Right kidney (tissue), 1 donor: ENCODE measurements around the gene CMIP.

ENCODE experiments used
- DNase-seq: peaks from one replicate; pipeline ENCODE4 v3.0.0-alpha.2; 2016

Gene CMIP

DNA sequence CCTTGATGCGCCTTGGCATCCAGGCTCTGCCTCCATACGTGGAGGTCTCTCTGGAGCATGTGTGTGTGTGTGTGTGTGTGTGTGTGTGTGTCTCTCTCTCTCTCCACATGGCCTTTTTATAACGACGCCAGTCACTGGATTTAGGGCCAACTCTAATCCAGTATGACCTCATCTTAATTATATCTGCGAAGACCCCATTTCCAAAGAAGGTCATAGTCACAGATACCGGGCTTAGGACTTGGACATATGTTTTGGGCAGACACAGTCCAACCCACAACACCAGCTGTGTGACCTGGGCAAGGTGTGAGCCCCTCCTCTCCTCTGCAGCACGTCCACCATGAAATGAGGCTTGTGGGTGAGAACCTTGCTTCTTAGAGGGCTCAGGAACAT lies 196.1 kb downstream of the CMIP start:
- no peak for DNase-seq

DNA sequence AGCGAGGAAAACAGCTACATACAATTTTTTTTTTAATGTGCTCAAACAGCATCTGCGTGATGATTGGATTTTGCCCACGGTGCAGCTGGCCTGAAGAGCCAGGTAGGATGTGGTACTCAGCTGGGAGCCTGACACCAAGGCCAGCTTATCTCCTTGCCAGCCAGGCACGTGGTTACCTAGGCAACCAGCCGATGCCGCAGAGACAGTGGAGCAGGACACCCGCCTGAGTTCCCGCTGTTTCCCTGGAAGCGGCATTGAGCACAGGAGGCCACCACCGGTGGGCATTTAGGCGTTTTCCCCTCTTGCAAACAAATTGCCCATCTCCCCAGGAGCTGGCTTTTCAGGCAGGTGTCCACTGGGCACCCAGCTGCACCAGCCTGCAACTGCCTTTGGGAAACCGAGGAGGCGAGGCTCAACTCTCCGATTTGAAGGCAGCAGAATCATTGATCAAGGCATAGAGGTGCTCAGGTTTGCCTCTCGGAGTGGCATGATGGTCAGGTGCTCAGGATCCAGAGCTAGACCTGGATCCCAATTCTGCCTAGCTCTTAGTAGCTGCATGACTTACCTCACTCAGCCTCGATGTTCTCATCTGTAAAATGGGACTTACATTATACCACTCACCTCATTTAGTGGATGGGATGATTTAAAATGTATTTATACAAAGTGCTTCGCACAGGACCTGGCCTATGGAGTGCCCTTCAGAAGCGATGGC lies 196.9 kb downstream of the CMIP start:
- DNase-seq: no peak

GRCh38 chr16:81642107-81642436 lies 197.5 kb downstream of the CMIP start:
- DNase-seq: no peak

DNA sequence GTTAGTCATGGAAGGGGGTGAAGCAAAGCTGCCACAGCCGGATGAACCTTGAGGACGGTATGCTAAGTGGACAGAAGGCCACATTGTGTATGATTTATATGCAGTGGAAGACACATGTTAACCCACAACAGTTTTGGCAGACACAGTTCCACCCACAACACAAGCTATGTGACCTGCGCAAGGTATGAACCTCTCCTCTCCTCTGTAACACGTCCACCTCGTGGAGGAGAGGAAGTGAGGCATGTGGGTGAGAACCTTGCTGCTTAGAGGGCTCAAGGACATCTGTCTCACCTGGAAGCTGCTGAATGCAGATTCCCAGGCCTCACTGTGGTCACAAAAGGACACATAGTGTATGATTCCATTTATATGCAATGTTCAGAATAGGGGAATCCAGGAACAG lies 198.3 kb downstream of the CMIP start:
- no peak for DNase-seq

DNA sequence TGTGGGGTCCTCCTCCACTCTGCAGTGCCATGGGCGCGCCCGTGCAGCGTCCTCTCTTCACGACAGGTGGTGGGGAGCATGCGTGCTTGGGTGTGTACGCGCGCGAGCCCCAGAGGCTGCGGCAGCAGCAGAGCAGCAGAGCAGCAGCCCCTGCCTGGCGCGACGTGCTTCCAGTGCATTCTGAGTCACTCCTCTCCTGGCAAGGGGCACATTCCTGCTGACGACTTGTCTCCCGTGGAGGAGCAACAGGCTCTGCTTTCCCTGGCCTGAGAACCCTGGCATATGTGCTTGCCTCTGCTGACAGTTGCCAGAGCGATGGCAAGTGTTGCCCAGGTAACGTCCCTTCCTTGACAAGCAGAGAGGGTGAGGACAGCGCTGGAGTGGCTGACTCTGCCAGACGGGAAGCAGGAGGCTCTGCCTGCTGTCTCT lies 200.7 kb downstream of the CMIP start:
- peak; percentile 71 for DNase-seq

GRCh38 chr16:81645925-81646324 lies 201.3 kb downstream of the CMIP start:
- DNase-seq: no peak

GRCh38 chr16:81646561-81646960 lies 202.0 kb downstream of the CMIP start:
- no peak for DNase-seq

DNA sequence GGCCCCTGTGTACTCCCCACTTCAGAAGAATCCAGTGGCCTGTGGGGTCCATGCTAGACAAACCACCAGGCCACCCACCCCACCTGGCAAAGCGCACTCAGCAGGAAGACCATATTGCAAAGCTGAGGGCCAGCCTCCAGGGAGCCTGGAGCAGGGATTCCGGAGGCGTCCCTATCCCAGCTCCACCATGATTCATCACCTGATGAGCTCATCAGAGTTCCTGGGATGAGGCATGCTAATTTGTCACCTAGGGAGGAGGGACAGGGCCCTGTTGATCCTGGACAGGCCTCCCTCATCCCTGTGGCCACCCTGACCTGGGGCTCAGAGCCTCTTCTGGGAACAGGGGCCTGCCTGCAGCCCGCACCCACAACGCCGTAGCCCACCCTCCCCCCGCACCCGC lies 202.9 kb downstream of the CMIP start:
- no peak for DNase-seq

- no peak for DNase-seq
These were observed 205.1 kb downstream of the CMIP start for GRCh38 chr16:81649561-81650184.

GRCh38 chr16:81650281-81650680 lies 205.7 kb downstream of the CMIP start:
- no peak for DNase-seq

GRCh38 chr16:81650982-81651562 lies 206.5 kb downstream of the CMIP start:
- DNase-seq: peak; percentile 72

DNA sequence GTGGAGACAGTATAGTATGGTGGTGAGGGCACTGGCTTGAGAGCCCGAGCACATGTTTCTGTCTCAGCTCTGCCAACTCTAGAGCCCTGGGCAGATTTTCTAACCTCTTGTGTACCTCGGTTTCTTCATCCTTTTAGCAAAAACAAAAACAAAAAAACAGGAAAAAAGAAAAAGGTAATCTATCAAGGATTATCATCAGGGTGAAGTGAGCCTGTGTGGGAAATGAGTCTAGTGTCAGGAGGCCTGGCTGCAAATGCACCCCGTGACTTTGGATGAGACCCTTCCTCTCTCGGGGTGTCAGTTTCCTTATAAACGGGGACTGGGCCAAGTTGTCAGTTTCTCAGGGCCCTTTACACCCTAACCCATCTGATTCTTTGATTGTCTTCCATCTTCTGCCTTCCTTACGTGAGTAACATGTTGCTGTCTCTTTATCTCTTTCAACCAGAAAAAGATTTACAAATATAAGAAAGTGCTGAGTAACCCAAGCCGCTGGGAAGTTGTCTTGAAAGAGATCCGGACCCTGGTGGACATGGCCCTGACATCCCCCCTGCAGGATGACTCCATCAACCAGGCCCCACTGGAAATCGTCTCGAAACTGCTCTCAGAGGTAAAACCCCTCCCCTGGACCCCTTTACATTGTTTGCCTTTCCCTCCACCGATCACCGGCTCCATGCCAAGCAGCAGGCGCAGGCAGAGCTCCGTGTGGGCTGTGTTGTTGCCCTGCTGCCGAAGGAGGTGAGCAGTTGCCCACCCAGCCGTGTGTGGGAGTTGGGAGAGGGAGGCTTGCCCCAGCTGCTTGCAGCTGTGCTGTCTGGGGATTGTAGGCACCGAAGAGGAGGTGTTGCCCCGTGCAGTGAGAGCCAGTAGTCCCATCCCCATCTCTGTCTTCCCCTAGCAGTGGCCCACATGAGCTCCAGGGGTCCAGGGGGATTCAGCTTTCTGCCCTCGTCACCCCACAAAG lies 207.4 kb downstream of the CMIP start:
- DNase-seq: peak; percentile 74

- no peak for DNase-seq
These were observed 208.3 kb downstream of the CMIP start for GRCh38 chr16:81652798-81653505.

GRCh38 chr16:81654346-81654745 lies 209.7 kb downstream of the CMIP start:
- DNase-seq: no peak

DNA sequence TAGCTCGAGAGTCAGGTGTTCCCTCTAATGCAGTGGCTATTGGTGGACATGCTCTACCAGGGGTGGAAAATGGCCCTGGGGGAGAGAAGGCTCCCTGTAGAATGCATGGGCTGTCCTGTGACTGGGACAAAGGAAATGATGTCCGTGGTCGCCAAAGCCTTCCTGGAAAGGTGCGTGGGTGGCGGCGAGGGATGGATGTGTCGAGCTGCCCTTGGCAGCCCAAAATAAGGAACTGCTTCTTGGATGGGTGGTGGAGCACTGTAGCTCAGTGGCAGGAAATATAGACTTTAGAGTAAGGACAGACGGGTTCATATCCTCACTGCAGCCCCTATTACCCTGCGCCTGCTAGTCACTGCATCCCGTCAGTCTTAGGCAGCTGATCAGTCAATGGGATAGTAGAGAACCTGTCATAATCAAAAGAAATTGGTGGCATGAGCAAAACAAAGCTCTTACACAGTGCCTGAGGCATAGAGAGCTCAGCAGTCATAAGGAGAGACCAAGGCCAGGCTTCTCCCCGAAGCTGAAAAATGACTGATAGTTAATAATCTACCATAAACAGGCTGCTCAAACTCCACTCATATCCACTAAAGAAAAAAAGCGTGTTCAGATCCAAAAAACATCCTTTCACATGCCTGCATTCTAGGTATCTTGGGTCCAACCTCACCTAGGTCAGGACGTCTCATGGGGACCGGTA lies 211.0 kb downstream of the CMIP start:
- DNase-seq: no peak

GRCh38 chr16:81657224-81657623 lies 212.6 kb downstream of the CMIP start:
- no peak for DNase-seq

GRCh38 chr16:81657781-81658180 lies 213.2 kb downstream of the CMIP start:
- no peak for DNase-seq

- no peak for DNase-seq
These were observed 213.8 kb downstream of the CMIP start for GRCh38 chr16:81658373-81658772.

DNA sequence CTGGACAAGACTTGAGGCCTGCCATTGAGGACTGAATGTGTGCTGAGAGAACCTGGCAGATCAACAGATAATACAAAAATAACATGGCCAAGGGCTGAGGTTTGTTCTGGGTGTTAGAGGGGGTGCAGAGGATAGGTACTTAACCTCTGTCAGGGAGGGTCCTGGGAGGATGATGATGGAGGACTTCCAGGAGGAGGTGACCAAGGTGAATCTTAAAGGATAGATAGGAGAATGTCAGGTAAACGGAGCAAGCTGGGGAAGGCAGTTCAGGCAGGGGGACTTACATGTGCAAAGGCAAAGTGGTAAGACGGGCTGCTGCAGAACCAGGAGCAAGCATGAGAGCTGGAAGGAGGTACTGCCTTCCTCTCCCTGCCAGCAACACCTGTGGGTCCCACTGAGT lies 214.6 kb downstream of the CMIP start:
- DNase-seq: no peak

GRCh38 chr16:81661082-81661481 lies 216.5 kb downstream of the CMIP start:
- no peak for DNase-seq

DNA sequence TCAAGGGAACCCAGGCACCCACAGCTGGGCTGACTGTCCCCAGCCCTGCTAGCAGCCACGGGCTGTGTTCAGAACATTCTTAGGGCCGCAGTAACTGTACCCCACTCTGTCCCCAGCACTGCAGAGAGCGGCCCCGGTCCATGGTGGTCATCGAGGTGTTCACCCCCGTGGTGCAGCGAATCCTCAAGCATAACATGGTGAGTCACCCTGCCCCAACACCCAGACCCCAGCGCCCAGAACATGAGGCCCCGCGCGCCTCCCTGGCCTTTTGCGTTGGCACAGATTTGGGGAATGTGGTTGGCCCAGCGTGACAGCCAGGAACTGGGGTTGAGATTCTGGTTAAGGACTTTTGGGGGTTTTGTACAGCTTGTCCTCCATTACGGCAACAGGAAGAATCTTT lies 219.5 kb downstream of the CMIP start:
- DNase-seq: no peak

DNA sequence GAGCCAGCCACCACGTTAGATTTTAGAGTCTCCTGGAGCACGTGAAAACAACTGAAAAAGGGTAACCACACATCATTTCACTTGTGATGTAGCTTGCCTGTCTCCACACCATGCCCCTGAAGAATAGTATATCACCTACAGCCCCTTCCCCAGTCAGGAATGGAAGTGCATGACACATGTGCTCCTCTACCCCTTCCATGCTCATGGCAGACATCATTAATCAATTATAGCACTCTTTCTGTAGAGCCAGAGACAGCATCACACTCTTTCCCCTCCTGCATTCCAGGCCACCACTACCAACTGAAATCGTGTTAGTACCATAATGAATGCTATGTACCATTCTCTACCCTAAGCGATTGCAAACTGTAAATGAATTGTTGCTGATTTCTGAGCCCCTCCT lies 221.0 kb downstream of the CMIP start:
- DNase-seq: no peak
